CD8-positive, alpha-beta memory T cell (primary cell): ENCODE results near the gene HIRA. TPM values are rescaled to one million over a fixed set of nuclear protein-coding genes. Genes with fewer than 3 reads are reported as not detected.
"Not testable (repeated sequence)": the region's sequence is repeated elsewhere in the genome, so short reads cannot be mapped to it uniquely, and the experiment has no call there.

ENCODE experiments used
- CTCF ChIA-PET: fragments of 350-600 bp; sonication (Branson Sonifier 250); formaldehyde crosslinking; loops from one replicate; lab custom pipeline; 2021; ENCODE audit warnings: antibody characterized with exemption; lab: Charles Lee
- POLR2A ChIA-PET: fragments of 350-600 bp; sonication (Branson Sonifier 250); formaldehyde crosslinking; loops from one replicate; lab custom pipeline; 2021; ENCODE audit warnings: antibody characterized with exemption; lab: Charles Lee
- DNase-seq, 5 donors: peaks; one replicate each; pipeline versions ENCODE4 v3.0.0 to v3.0.0-alpha.2; 2020 to 2022; ENCODE audit warnings: mixed read lengths in 1 of 5
- H3K27ac ChIP-seq: one replicate; pipeline ENCODE4 v1.7.0; 2013; ENCODE audit warnings: low read depth, mild to moderate bottlenecking, low read length, moderate library complexity
- H3K27me3 ChIP-seq: 2 replicates; pipeline ENCODE4 v1.7.0; 2013; ENCODE audit warnings: low read length, mild to moderate bottlenecking; ENCODE audit not compliant: insufficient read depth, poor library complexity, severe bottlenecking
- H3K36me3 ChIP-seq: 2 replicates; pipeline ENCODE4 v1.7.0; 2013; ENCODE audit warnings: mild to moderate bottlenecking, low read length, moderate library complexity; ENCODE audit not compliant: insufficient read depth
- H3K4me1 ChIP-seq: 2 replicates; pipeline ENCODE4 v1.7.0; 2013; ENCODE audit warnings: mild to moderate bottlenecking, low read length, moderate library complexity; ENCODE audit not compliant: insufficient read depth
- H3K4me3 ChIP-seq: 2 replicates; pipeline ENCODE4 v1.7.0; 2013; ENCODE audit warnings: mild to moderate bottlenecking, low read length
- H3K9me3 ChIP-seq: 2 replicates; pipeline ENCODE4 v1.7.0; 2013; ENCODE audit warnings: mild to moderate bottlenecking, low read length
- H3K27ac Mint-ChIP-seq, 8 donors: one replicate each; pipeline ENCODE4 v1.8.0; 2020 to 2021; ENCODE audit warnings: mixed read lengths in 8 of 8, mild to moderate bottlenecking in 6 of 8, inconsistent platforms in 3 of 8, moderate library complexity in 3 of 8
- H3K27me3 Mint-ChIP-seq, 2 donors: one replicate each; pipeline ENCODE4 v1.8.0; 2020 to 2021; ENCODE audit warnings: mixed read lengths in 2 of 2, mild to moderate bottlenecking in 1 of 2, moderate library complexity in 1 of 2
- H3K36me3 Mint-ChIP-seq, 3 donors: one replicate each; pipeline ENCODE4 v1.8.0; 2020 to 2021; ENCODE audit warnings: mixed read lengths in 3 of 3, inconsistent platforms in 1 of 3, mild to moderate bottlenecking in 1 of 3
- H3K4me1 Mint-ChIP-seq, 3 donors: one replicate each; pipeline ENCODE4 v1.8.0; 2020 to 2021; ENCODE audit warnings: mixed read lengths in 3 of 3, inconsistent platforms in 1 of 3, mild to moderate bottlenecking in 1 of 3
- H3K4me3 Mint-ChIP-seq, 7 donors: one replicate each; pipeline ENCODE4 v1.8.0; 2020 to 2021; ENCODE audit warnings: mixed read lengths in 7 of 7, mild to moderate bottlenecking in 6 of 7, moderate library complexity in 4 of 7, inconsistent platforms in 2 of 7
- H3K9me3 Mint-ChIP-seq, 5 donors: one replicate each; pipeline ENCODE4 v1.8.0; 2020 to 2022; ENCODE audit warnings: mixed read lengths in 5 of 5, mild to moderate bottlenecking in 3 of 5, moderate library complexity in 2 of 5, inconsistent platforms in 1 of 5
- polyA plus RNA-seq: library from polyadenylated mRNA; unstranded; fragments of 300-500 nt; fragmentation: Illumina TruSeq; gene quantifications from one replicate; pipeline ENCODE4 v1.2.3, GENCODE V29; 2021
- total RNA-seq, 2 experiments: library from RNA; stranded (reverse); gene quantifications; one replicate each; pipeline ENCODE4 v1.2.3, GENCODE V29; 2021

HIRA gene
- total and polyA plus RNA-seq, 3 experiments from 2014 or later, result 4.6 to 44.8 (median 38.5) TPM

GRCh38 chr22:19373450-19373849 lies 58.1 kb downstream of the HIRA start:
- CTCF ChIA-PET, result no interaction called here
- Histone ChIP-seq H3K4me3 (no peak overlapping the region), H3K27ac (no peak overlapping the region), H3K27me3 (no peaks in the 10 kb centered on the region), H3K36me3 (peaks cover 60% of the 10 kb centered on the region), H3K9me3 (no peaks in the 10 kb centered on the region), H3K4me1 (no peaks in the 10 kb centered on the region)
- Mint-ChIP-seq H3K4me3 (no peak overlapping the region), H3K27ac (peak overlapping the region in 1 of 8 donors; percentile 32), H3K36me3 (peaks cover 14 to 89% (median 27%) of the 10 kb centered on the region in 3 donors), H3K27me3 (peaks cover 0 to 2% of the 10 kb centered on the region in 2 donors), H3K4me1 (no peaks in the 10 kb centered on the region), H3K9me3 (no peaks in the 10 kb centered on the region)
- no peak for DNase-seq
- POLR2A ChIA-PET, result no interaction called here

- Histone ChIP-seq H3K4me1 (no peaks in the 10 kb centered on the region), H3K27me3 (no peaks in the 10 kb centered on the region), H3K9me3 (no peaks in the 10 kb centered on the region), H3K4me3 (no peak overlapping the region), H3K36me3 (peaks cover 52% of the 10 kb centered on the region), H3K27ac (no peak overlapping the region)
- no peak overlapping the region for H3K4me3 Mint-ChIP-seq
- DNase-seq, result no peak
- POLR2A ChIA-PET, result no interaction called here
- no peaks in the 10 kb centered on the region for H3K9me3 Mint-ChIP-seq
- H3K4me1 Mint-ChIP-seq, result no peaks in the 10 kb centered on the region
- H3K36me3 Mint-ChIP-seq, result peaks cover 14 to 87% (median 24%) of the 10 kb centered on the region in 3 donors
- CTCF ChIA-PET, result no interaction called here
- H3K27me3 Mint-ChIP-seq, result peaks cover 0 to 2% of the 10 kb centered on the region in 2 donors
- peak overlapping the region in 2 of 8 donors; percentile 28 to 35 for H3K27ac Mint-ChIP-seq
Measured at GRCh38 chr22:19371893-19372292, 59.6 kb downstream of the HIRA start.

- Histone ChIP-seq H3K4me1 (no peaks in the 10 kb centered on the region), H3K36me3 (peaks cover 33% of the 10 kb centered on the region), H3K27ac (no peak overlapping the region), H3K27me3 (no peaks in the 10 kb centered on the region), H3K9me3 (no peaks in the 10 kb centered on the region), H3K4me3 (no peak overlapping the region)
- ChIA-PET POLR2A (no interaction called here), CTCF (no interaction called here)
- Mint-ChIP-seq H3K27ac (peak overlapping the region in 1 of 8 donors; percentile 3), H3K36me3 (peaks cover 0 to 81% (median 11%) of the 10 kb centered on the region in 3 donors), H3K9me3 (no peaks in the 10 kb centered on the region), H3K4me3 (no peak overlapping the region), H3K4me1 (peaks cover 0 to 4% (median 0%) of the 10 kb centered on the region in 3 donors), H3K27me3 (no peaks in the 10 kb centered on the region)
- DNase-seq, result no peak
Measured at GRCh38 chr22:19368876-19369275, 62.7 kb downstream of the HIRA start.

GRCh38 chr22:19367763-19368367 lies 63.7 kb downstream of the HIRA start:
- no peaks in the 10 kb centered on the region for H3K9me3 Mint-ChIP-seq
- H3K36me3 ChIP-seq, result peaks cover 31% of the 10 kb centered on the region
- H3K36me3 Mint-ChIP-seq, result peaks cover 0 to 75% (median 11%) of the 10 kb centered on the region in 3 donors
- H3K27me3 ChIP-seq, result no peaks in the 10 kb centered on the region
- CTCF ChIA-PET, result no interaction called here
- no peaks in the 10 kb centered on the region for H3K27me3 Mint-ChIP-seq
- no peaks in the 10 kb centered on the region for H3K9me3 ChIP-seq
- no peaks in the 10 kb centered on the region for H3K4me1 ChIP-seq
- H3K4me3 Mint-ChIP-seq, result no peak overlapping the region
- H3K4me1 Mint-ChIP-seq, result peaks cover 0 to 4% (median 0%) of the 10 kb centered on the region in 3 donors
- peak overlapping the region in 3 of 8 donors; percentile 4 to 76 (median 47) for H3K27ac Mint-ChIP-seq
- no peak overlapping the region for H3K4me3 ChIP-seq
- POLR2A ChIA-PET, result no interaction called here
- no peak for DNase-seq
- H3K27ac ChIP-seq, result no peak overlapping the region

- H3K4me3 ChIP-seq, H3K9me3 Mint-ChIP-seq, POLR2A ChIA-PET, H3K27me3 ChIP-seq, H3K27ac ChIP-seq, H3K27me3 Mint-ChIP-seq, H3K9me3 ChIP-seq, H3K4me3 Mint-ChIP-seq, H3K27ac Mint-ChIP-seq, CTCF ChIA-PET, H3K4me1 ChIP-seq, DNase-seq, H3K4me1 Mint-ChIP-seq: not testable (repeated sequence)
- peaks cover 57% of the 10 kb centered on the region for H3K36me3 ChIP-seq
- H3K36me3 Mint-ChIP-seq, result peaks cover 5 to 82% (median 12%) of the 10 kb centered on the region in 3 donors
Measured at GRCh38 chr22:19363541-19363940, 68.0 kb downstream of the HIRA start.

GRCh38 chr22:19361501-19362103 lies 69.9 kb downstream of the HIRA start:
- no peaks in the 10 kb centered on the region for H3K9me3 ChIP-seq
- H3K4me1 ChIP-seq, result no peaks in the 10 kb centered on the region
- no peak overlapping the region for H3K4me3 Mint-ChIP-seq
- no peak overlapping the region for H3K27ac ChIP-seq
- peaks cover 5 to 85% (median 12%) of the 10 kb centered on the region in 3 donors for H3K36me3 Mint-ChIP-seq
- POLR2A ChIA-PET, result no interaction called here
- peak overlapping the region in 1 of 8 donors; percentile 55 for H3K27ac Mint-ChIP-seq
- no peaks in the 10 kb centered on the region for H3K27me3 ChIP-seq
- no peaks in the 10 kb centered on the region for H3K27me3 Mint-ChIP-seq
- H3K9me3 Mint-ChIP-seq, result no peaks in the 10 kb centered on the region
- no peak overlapping the region for H3K4me3 ChIP-seq
- peaks cover 0 to 4% (median 0%) of the 10 kb centered on the region in 3 donors for H3K4me1 Mint-ChIP-seq
- peaks cover 65% of the 10 kb centered on the region for H3K36me3 ChIP-seq
- DNase-seq, result no peak
- CTCF ChIA-PET, result no interaction called here

- CTCF ChIA-PET, result no interaction called here
- H3K4me1 ChIP-seq, result no peaks in the 10 kb centered on the region
- H3K27me3 ChIP-seq, result no peaks in the 10 kb centered on the region
- no peak overlapping the region for H3K4me3 Mint-ChIP-seq
- peak overlapping the region in 2 of 8 donors; percentile 28 to 94 for H3K27ac Mint-ChIP-seq
- peaks cover 5 to 88% (median 9%) of the 10 kb centered on the region in 3 donors for H3K36me3 Mint-ChIP-seq
- H3K9me3 ChIP-seq, result no peaks in the 10 kb centered on the region
- H3K36me3 ChIP-seq, result peaks cover 70% of the 10 kb centered on the region
- POLR2A ChIA-PET, result no interaction called here
- no peaks in the 10 kb centered on the region for H3K27me3 Mint-ChIP-seq
- no peak overlapping the region for H3K4me3 ChIP-seq
- DNase-seq, result no peak
- no peak overlapping the region for H3K27ac ChIP-seq
- H3K9me3 Mint-ChIP-seq, result no peaks in the 10 kb centered on the region
- no peaks in the 10 kb centered on the region for H3K4me1 Mint-ChIP-seq
Measured at GRCh38 chr22:19360862-19361261, 70.7 kb downstream of the HIRA start.

- no peaks in the 10 kb centered on the region for H3K9me3 ChIP-seq
- no peaks in the 10 kb centered on the region for H3K27me3 ChIP-seq
- CTCF ChIA-PET, result no interaction called here
- no peak for DNase-seq
- H3K36me3 Mint-ChIP-seq, result peaks cover 5 to 90% (median 11%) of the 10 kb centered on the region in 3 donors
- POLR2A ChIA-PET, result no interaction called here
- no peak overlapping the region for H3K27ac Mint-ChIP-seq
- no peak overlapping the region for H3K27ac ChIP-seq
- no peaks in the 10 kb centered on the region for H3K27me3 Mint-ChIP-seq
- no peak overlapping the region for H3K4me3 ChIP-seq
- no peaks in the 10 kb centered on the region for H3K4me1 Mint-ChIP-seq
- no peaks in the 10 kb centered on the region for H3K9me3 Mint-ChIP-seq
- no peaks in the 10 kb centered on the region for H3K4me1 ChIP-seq
- H3K36me3 ChIP-seq, result peaks cover 75% of the 10 kb centered on the region
- no peak overlapping the region for H3K4me3 Mint-ChIP-seq
Measured at GRCh38 chr22:19360300-19360792, 71.2 kb downstream of the HIRA start.
